Endothelial cell (in vitro differentiated cells): ENCODE data around the gene ANKRD40CL. TPM values are rescaled to one million over a fixed set of nuclear protein-coding genes. Genes with fewer than 3 reads are reported as not detected.

Source experiments
- DNase-seq: peaks from one replicate; pipeline ENCODE4 v3.0.0; 2021; ENCODE audit warnings: low spot score
- H3K27ac Mint-ChIP-seq: one replicate; pipeline ENCODE4 v1.8.0; 2021; ENCODE audit warnings: mixed read lengths, inconsistent platforms; ENCODE audit not compliant: unreplicated experiment
- H3K27me3 Mint-ChIP-seq: one replicate; pipeline ENCODE4 v1.8.0; 2021; ENCODE audit warnings: mild to moderate bottlenecking, moderate library complexity, mixed read lengths, inconsistent platforms; ENCODE audit not compliant: unreplicated experiment
- H3K36me3 Mint-ChIP-seq: one replicate; pipeline ENCODE4 v1.8.0; 2021; ENCODE audit warnings: mild to moderate bottlenecking, low read depth, mixed read lengths, inconsistent platforms; ENCODE audit not compliant: unreplicated experiment
- H3K4me1 Mint-ChIP-seq: one replicate; pipeline ENCODE4 v1.8.0; 2021; ENCODE audit warnings: mild to moderate bottlenecking, mixed read lengths, inconsistent platforms; ENCODE audit not compliant: unreplicated experiment
- H3K4me3 Mint-ChIP-seq: one replicate; pipeline ENCODE4 v1.8.0; 2021; ENCODE audit warnings: mild to moderate bottlenecking, mixed read lengths, inconsistent platforms; ENCODE audit not compliant: unreplicated experiment
- H3K9me3 Mint-ChIP-seq: one replicate; pipeline ENCODE4 v1.8.0; 2021; ENCODE audit warnings: mixed read lengths, inconsistent platforms; ENCODE audit not compliant: unreplicated experiment
- CTCF ChIP-seq: fragments of 200-600 bp; sonication (generic); IDR thresholded peaks from one replicate; pipeline ENCODE4 v1.5.0; 2021; ENCODE audit warnings: antibody characterized with exemption; ENCODE audit not compliant: unreplicated experiment
- total RNA-seq: library from RNA; stranded (reverse); fragmentation: NEBNext Ultra II Directional; extraction: Animal tissue kit (Norgen Biotek cat#: 25700); gene quantifications from one replicate; pipeline ENCODE4 v1.2.1, GENCODE V29; 2021; ENCODE audit not compliant: unreplicated experiment

ANKRD40CL gene
- total RNA-seq, 1 donor from 2014 or later, result not detected

DNA sequence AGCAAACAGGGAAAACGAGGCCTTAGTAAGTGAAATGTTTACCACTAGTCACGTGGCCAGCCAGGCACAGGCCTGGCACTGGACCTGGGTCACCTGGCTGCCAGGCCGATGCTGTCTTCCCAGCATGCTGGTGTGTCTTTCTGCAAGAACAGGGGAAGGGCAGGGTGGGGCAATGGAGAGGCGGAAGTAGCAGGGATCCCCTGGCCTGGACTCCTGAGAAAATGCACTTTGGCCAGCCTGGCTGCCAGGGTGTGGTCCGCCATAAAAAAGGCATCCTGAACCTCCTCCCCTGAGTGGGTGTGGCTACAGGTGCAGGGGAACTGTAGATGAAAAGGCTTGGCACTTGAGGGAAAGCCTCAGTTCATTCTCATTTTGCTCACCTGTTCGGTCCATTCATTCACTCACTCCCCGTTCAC, 1.0 kb upstream of the ANKRD40CL start:
- no peak for TF ChIP-seq CTCF
- peaks cover 29% of the 10 kb centered on the region for H3K4me1 Mint-ChIP-seq
- H3K9me3 Mint-ChIP-seq, result no peaks in the 10 kb centered on the region
- H3K27me3 Mint-ChIP-seq, result peaks cover 6% of the 10 kb centered on the region
- no peaks in the 10 kb centered on the region for H3K36me3 Mint-ChIP-seq
- no peak overlapping the region for H3K4me3 Mint-ChIP-seq
- DNase-seq, result no peak
- H3K27ac Mint-ChIP-seq, result no peak overlapping the region

- Mint-ChIP-seq H3K4me3 (no peak overlapping the region), H3K9me3 (no peaks in the 10 kb centered on the region), H3K36me3 (no peaks in the 10 kb centered on the region), H3K27me3 (peaks cover 6% of the 10 kb centered on the region), H3K27ac (no peak overlapping the region), H3K4me1 (peaks cover 27% of the 10 kb centered on the region)
- no peak for DNase-seq
- no peak for TF ChIP-seq CTCF
Observed at GRCh38 chr17:50767030-50767429, 288 bp downstream of the ANKRD40CL start.

- Mint-ChIP-seq H3K36me3 (no peaks in the 10 kb centered on the region), H3K27ac (no peak overlapping the region), H3K27me3 (peaks cover 6% of the 10 kb centered on the region), H3K4me1 (peaks cover 27% of the 10 kb centered on the region), H3K9me3 (no peaks in the 10 kb centered on the region), H3K4me3 (no peak overlapping the region)
- no peak for TF ChIP-seq CTCF
- no peak for DNase-seq
Observed at GRCh38 chr17:50766222-50767023, 895 bp downstream of the ANKRD40CL start.

GRCh38 chr17:50765454-50766221, 1.7 kb downstream of the ANKRD40CL start:
- TF ChIP-seq CTCF, result no peak
- Mint-ChIP-seq H3K27ac (no peak overlapping the region), H3K27me3 (peaks cover 4% of the 10 kb centered on the region), H3K36me3 (no peaks in the 10 kb centered on the region), H3K4me1 (peaks cover 27% of the 10 kb centered on the region), H3K4me3 (no peak overlapping the region), H3K9me3 (no peaks in the 10 kb centered on the region)
- DNase-seq, result no peak

- Mint-ChIP-seq H3K4me3 (no peak overlapping the region), H3K4me1 (peaks cover 27% of the 10 kb centered on the region), H3K36me3 (no peaks in the 10 kb centered on the region), H3K27me3 (peaks cover 4% of the 10 kb centered on the region), H3K9me3 (no peaks in the 10 kb centered on the region), H3K27ac (no peak overlapping the region)
- no peak for DNase-seq
- no peak for TF ChIP-seq CTCF
Observed at GRCh38 chr17:50764734-50765149, 2.6 kb downstream of the ANKRD40CL start.
